Renal cortex interstitium (tissue), 11 donors: ENCODE measurements around the gene KRTAP10-6. TPM values are rescaled to one million over a fixed set of nuclear protein-coding genes. Genes with fewer than 3 reads are reported as not detected.
A peak's percentile ranks its signal among the peaks of the same experiment; 100 is the strongest.
"Not testable (repeated sequence)": the region's sequence is repeated elsewhere in the genome, so short reads cannot be mapped to it uniquely, and the experiment has no call there.

Source experiments
- DNase-seq, 11 donors: peaks; one replicate each; pipeline ENCODE4 v3.0.0-alpha.2; 2013; ENCODE audit warnings: low read depth in 9 of 11, low spot score in 4 of 11; ENCODE audit errors: extremely low read depth in 1 of 11
- polyA plus RNA-seq, 3 donors: library from polyadenylated mRNA; unstranded; fragments of 120-200 nt; gene quantifications; one replicate each; pipeline ENCODE4 v1.2.1, GENCODE V29; 2013; ENCODE audit not compliant: insufficient read length in 3 of 3

The KRTAP10-6 gene
- polyA plus RNA-seq, 3 donors = not detected

- peak in 7 of 11 donors; percentile 12 to 34 (median 24) for DNase-seq
Measured at GRCh38 chr21:44583089-44583799, 9.1 kb downstream of the KRTAP10-6 start.

GRCh38 chr21:44582055-44582454, 10.2 kb downstream of the KRTAP10-6 start:
- no peak for DNase-seq

DNA sequence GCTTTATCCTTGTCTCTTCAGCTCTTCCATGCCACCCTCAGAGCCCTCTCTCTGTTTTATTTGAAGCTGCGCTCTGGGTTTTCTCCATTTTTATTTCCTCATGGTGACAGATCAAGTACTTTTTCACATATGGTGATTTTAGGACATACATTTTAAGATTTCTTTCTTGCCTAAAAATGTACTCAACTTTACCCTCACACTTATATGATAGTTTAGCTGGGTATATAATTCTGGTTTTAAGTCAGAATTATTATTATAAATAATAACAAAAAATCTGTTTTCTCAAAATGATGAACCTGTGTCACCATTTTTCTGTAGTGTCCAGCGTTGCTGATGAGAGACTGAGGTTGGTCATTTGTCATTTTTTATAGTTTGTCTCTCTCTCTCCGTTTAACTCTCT, 11.1 kb downstream of the KRTAP10-6 start:
- DNase-seq = no peak

DNA sequence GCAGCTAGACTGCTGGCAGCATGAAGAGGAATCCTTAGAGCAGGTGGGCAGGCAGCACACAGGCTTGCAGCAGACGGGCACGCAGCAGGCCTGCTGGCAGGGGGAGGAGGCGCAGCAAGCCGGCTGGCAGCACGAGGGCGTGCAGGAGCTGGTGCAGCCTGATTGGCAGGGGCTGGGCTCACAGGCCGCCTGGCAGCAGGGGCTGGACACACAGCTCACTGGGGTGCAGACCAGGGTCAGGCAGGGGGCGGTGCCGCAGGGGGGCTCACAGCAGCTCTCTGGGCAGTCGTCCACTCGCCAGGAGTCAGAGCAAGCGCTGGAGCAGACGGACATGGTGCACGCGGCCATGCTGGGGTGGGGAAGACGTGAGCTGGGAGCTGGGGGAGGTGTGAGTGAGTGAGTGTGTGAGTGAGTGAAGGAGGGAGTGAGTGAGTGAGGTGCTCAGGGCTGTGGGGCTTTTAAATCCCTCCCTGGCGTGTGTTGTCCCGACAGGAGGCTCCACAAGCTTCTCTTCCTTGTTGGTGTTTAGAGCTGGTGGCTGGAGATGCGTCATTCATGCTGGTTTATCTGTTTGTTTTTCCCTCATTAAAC, 12.0 kb downstream of the KRTAP10-6 start, which contains the start of gene KRTAP10-5:
Gene KRTAP10-5, minus strand, starts transcription at position 374 of the 591 bp plus-strand sequence. Its CDS starts 26 bp downstream, at position 348.
- not testable (repeated sequence) for DNase-seq

DNA sequence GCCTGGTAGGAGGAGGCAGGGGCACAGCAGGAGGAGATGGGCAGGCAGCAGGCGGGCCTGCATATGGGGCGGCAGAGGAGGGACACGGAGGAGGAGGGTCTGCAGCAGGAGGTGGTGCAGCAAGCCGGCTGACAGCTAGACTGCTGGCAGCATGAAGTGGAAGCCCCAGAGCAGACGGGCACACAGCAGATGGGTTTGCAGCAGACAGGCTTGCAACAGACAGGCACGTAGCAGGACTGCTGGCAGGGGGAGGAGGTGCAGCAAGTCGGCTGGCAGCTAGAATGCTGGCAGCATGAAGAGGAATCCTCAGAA, 12.5 kb downstream of the KRTAP10-6 start:
- DNase-seq = no peak

DNA sequence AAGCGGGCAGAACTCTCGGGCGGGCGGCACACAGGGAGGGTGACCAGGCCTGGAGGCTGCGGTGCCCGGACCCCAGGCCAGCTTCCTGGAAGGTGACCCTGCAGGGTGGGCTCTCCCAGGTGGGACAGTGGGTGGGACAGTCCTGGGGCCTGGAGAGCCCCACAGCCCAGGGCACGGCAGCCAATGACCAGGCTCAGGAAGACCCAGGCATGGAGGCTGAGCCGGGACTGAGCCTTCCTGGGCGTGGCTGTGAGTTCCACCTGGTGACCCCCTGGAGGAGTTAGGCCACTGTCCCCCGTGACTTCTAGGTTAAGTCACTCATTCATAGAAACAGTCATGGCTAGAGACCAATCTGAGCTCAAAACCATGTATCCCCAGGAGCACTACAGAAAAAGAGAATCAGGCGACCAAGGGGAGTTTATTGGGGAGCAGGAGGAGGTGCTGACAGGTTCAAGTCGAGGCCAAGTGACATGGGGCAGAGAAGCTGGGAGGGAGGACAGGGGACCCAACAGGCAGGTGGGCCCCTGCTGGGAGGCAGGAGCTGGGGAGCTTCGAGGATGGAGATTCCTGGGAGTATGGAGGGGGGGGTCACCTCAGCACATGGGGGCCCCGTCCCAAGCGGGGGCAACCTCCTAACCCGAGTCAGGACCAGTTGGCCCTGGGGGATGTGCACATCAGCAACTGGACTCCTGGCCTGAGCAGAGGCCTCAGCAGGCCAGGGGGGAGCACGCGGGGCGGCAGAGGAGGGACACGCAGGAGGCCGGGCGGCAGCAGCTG, 13.1 kb downstream of the KRTAP10-6 start:
- DNase-seq = no peak

DNA sequence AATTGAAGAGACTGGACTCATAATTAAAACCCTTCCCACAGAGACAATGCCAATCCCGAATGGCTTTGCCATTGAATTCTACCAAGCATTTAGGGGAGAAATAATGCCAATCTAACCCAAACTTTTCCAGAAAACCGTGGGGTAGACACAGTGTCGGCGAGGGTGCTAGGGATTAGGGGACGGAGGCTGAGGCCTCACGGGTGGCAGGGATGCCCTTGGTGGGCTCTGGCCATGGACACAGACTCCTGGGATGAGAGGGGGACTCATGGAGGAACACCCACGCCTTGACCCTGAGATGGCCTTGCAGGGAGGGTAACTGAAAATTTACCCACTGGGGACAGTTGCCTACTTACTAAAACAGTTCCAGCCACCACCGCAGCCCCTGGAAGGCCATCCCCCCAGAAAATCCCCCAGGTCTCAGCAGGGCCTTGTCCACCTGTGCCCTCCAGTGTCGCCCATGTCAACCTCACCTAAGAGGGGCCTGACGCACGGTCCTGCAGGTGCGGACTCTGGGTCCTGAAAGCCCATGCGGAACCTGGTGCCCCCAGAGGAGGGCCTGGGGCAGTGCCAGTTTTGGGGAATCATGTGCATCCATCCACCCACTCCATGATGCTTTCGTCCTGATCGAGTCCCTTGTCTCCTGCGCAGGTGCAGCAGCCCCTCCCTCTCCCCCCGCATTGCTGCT, 13.8 kb downstream of the KRTAP10-6 start:
- DNase-seq = no peak

GRCh38 chr21:44576025-44576420, 16.3 kb downstream of the KRTAP10-6 start:
- DNase-seq = no peak

DNA sequence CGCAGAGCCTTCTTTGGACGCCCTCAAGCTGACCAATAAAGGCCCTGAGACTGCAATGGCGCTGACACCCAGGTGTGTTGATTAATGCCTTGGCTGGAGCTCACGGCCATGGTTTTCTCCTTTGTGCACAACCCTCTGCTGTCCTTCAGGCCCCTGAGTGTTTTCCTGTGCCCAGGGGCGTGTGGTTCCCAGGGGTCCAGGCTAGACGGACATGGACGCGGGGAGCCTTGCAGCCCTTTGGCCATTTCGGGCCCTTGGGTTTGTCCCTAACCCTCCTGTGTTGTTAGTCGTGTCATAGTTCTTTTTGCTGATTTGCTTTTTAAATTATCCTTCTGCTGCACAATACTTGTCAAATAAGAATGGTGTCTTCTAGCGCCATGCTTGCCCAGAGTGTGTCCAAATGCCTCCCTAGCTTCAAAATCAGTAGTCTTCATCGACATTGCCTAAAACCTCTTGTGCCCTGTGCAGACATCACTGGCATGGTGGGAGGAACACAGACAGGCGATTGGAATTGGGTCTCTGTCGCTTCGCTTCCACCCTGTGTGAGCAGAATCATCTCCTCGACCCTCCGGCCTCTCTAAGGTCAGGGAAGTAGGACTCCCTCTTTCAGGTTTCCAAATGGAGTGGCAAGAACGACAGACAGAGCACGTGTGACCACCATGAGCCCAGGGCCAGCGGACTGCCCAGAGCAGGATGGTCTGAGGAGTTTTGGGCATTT, 16.8 kb downstream of the KRTAP10-6 start:
- DNase-seq = no peak

DNA sequence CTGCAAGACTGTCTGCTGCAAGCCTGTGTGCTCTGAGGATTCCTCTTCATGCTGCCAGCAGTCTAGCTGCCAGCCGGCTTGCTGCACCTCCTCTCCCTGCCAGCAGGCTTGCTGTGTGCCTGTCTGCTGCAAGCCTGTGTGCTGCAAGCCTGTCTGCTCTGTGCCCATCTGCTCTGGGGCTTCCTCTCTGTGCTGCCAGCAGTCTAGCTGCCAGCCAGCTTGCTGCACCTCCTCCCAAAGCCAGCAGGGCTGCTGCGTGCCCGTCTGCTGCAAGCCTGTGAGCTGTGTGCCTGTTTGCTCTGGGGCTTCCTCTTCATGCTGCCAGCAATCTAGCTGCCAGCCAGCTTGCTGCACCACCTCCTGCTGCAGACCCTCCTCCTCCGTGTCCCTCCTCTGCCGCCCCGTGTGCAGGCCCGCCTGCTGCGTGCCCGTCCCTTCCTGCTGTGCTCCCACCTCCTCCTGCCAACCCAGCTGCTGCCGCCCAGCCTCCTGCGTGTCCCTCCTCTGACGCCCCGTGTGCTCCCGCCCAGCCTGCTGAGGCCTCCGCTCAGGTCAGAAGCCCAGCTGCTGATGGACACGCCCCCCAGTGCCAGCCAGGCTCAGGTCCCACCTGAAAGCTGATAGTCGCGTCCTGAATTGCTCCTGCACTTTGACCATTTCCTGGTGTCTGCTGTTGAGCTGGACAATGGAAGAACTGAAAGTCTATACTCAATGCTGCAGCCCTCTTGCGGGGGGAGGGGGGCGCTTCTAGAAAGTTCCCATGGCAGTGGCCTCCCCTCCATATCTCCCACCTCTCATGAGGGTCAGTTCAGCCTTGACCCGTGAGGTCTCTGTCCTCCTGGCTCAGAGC, 17.6 kb downstream of the KRTAP10-6 start:
- DNase-seq = peak in 1 of 11 donors; percentile 8

- DNase-seq = not testable (repeated sequence)
Measured at GRCh38 chr21:44573630-44574456, 18.5 kb downstream of the KRTAP10-6 start, which contains the start of gene KRTAP10-4. KRTAP10-4 (plus strand) TSS chr21:44573729; CDS start chr21:44573759, 30 bp downstream.

DNA sequence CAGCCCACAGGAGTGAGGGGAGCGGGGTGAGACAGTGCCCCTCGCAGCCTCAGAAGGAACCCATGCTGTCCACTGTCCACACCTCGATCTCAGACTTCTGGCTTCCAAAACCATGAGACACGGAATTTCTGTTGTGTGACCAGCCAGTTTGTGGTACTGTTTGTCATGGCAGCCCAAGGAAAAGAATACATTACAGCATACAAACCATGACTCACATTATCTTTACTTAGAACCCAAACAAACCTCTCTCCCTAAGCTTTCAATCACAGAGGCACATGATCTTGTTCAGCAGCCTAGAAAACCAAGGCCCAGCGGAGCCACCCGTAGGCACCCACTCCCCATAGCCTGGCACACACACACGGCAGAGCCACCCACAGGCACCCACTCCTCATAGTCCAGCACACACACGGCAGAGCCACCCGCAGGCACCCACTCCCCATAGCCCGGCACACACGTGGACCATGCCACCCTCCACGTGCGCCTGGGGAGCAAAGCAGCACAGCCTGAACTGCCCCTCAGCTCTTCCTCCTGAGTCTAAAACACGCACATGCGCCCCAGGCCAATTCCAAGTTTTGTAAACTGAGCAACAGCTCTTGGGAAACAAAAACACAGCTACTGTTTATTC, 19.2 kb downstream of the KRTAP10-6 start:
- DNase-seq = no peak

- DNase-seq = no peak
Measured at GRCh38 chr21:44571844-44572782, 20.2 kb downstream of the KRTAP10-6 start.

DNA sequence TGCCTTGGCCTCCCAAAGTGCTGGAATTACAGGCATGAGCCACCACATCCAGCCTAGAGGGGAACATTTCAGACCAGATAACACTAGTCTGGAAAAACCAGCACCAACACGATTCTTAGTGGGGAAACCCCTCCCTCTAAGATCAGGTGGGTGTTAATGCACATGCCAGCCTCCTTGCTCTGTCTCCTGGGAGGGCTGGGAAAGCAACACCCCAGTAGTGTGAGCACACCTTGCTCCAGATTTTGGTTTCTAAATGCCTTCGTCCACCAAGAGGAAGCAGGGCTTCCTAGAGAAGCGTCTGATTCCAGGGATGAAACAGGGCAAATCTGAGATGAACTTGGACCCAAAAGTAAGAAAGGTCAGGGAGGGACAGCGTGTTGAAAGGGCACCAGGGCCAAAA, 21.0 kb downstream of the KRTAP10-6 start:
- DNase-seq = no peak

DNA sequence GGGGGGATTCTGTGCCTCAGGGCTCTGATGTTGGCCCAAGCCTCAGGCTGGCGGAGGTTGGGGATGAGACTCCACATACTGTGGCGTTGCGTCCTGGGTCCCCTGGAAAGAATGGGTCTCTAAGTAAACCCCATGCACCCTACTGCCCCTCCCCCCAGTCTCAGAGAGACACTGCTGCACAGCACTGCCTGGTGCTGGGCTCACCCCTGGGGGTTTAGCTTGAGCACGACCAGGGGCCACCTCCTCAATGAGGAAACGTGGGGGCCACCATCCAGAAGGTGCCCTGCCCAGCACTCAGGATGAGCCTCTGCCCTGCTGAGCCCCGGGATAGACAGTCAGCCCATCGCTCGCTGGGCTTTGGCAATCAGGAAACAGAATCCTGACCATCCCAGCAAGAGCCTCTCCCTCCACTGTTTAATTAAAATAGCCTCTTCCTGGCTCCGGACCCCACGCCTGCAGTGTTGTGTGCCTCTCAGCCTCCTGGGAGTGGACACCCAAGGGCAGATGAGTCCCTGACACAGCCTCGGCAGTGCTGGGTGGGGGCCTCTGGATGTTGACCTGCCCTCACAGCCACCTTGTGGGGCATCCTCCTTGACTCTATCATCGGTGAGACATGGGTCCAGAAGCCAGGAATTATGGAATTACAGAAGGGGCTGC, 22.3 kb downstream of the KRTAP10-6 start:
- DNase-seq = no peak
